Natural killer cell (primary cell): ENCODE measurements around the gene PTOV1. TPM values are rescaled to one million over a fixed set of nuclear protein-coding genes. Genes with fewer than 3 reads are reported as not detected.

Source experiments
- ATAC-seq, 3 donors: fragments of 150-1000 bp in 2 of 3; fragments of 200-7000 bp in 1 of 3; cut with Tn5 transposase; 1 replicate in 1 of 3; 2 replicates in 2 of 3; pipeline ENCODE4 v1.10.0; 2021; ENCODE audit warnings: mild to moderate bottlenecking in 2 of 3, moderate library complexity in 2 of 3
- DNase-seq, 2 donors: peaks; one replicate each; pipeline versions ENCODE4 v3.0.0 to v3.0.0-alpha.2; 2013 to 2021; ENCODE audit warnings: mixed read lengths in 1 of 2
- H3K27ac ChIP-seq: one replicate; pipeline ENCODE4 v1.5.1; 2013; ENCODE audit warnings: mild to moderate bottlenecking, low read length
- H3K27me3 ChIP-seq: one replicate; pipeline ENCODE4 v1.6.1; 2013; ENCODE audit warnings: low read length; ENCODE audit not compliant: control insufficient read depth, insufficient read depth
- H3K36me3 ChIP-seq: one replicate; pipeline ENCODE4 v1.6.1; 2013; ENCODE audit warnings: low read length; ENCODE audit not compliant: control insufficient read depth, insufficient read depth
- H3K4me1 ChIP-seq: one replicate; pipeline ENCODE4 v1.6.1; 2013; ENCODE audit warnings: low read length; ENCODE audit not compliant: control insufficient read depth, insufficient read depth
- H3K4me3 ChIP-seq: one replicate; pipeline ENCODE4 v1.5.1; 2013; ENCODE audit warnings: low read length
- H3K9me3 ChIP-seq: one replicate; pipeline ENCODE4 v1.6.1; 2013; ENCODE audit warnings: low read length; ENCODE audit not compliant: control insufficient read depth, insufficient read depth
- H3K27ac Mint-ChIP-seq, 2 donors: one replicate each; pipeline ENCODE4 v1.8.0; 2022; ENCODE audit warnings: mild to moderate bottlenecking in 2 of 2, mixed read lengths in 2 of 2, moderate library complexity in 1 of 2
- H3K27me3 Mint-ChIP-seq, 2 donors: one replicate each; pipeline ENCODE4 v1.8.0; 2022; ENCODE audit warnings: low read depth in 2 of 2, mixed read lengths in 2 of 2
- H3K36me3 Mint-ChIP-seq: one replicate; pipeline ENCODE4 v1.8.0; 2022; ENCODE audit warnings: mixed read lengths
- H3K4me1 Mint-ChIP-seq, 2 donors: one replicate each; pipeline ENCODE4 v1.8.0; 2022; ENCODE audit warnings: mixed read lengths in 2 of 2
- H3K4me3 Mint-ChIP-seq: one replicate; pipeline ENCODE4 v1.8.0; 2022; ENCODE audit warnings: mild to moderate bottlenecking, moderate library complexity, mixed read lengths
- H3K9me3 Mint-ChIP-seq, 2 donors: one replicate each; pipeline ENCODE4 v1.8.0; 2022; ENCODE audit warnings: mixed read lengths in 2 of 2
- WGBS: methylation state at CpG from one replicate; pipeline ENCODE4 v1.1.7; 2013; ENCODE audit warnings: missing lambda C conversion rate; ENCODE audit not compliant: insufficient coverage; 5-methylcytosine and 5-hydroxymethylcytosine counted together
- intact Hi-C: fragments of 100-400 bp; cut with micrococcal nuclease; formaldehyde crosslinking; loops from one replicate; pipeline ENCODE4 v1.14.2; 2022
- total RNA-seq, 4 donors: library from RNA; stranded (reverse); fragments of 120-200 nt in 1 of 4; gene quantifications; one replicate each; pipeline versions ENCODE4 v1.2.3 to v1.2.4, GENCODE V29; 2013 to 2022
- TF ChIP-seq, protein P1 (sequence below): fragments of 200-600 bp; IDR thresholded peaks from one replicate; pipeline ENCODE4 v1.8.0; 2022; ENCODE audit warnings: antibody characterized with exemption

Gene PTOV1
- total RNA-seq, 3 donors from 2014 or later (not counting 1 experiment from before 2014, with no cell fraction given): 116 to 132 (median 128) TPM

DNA sequence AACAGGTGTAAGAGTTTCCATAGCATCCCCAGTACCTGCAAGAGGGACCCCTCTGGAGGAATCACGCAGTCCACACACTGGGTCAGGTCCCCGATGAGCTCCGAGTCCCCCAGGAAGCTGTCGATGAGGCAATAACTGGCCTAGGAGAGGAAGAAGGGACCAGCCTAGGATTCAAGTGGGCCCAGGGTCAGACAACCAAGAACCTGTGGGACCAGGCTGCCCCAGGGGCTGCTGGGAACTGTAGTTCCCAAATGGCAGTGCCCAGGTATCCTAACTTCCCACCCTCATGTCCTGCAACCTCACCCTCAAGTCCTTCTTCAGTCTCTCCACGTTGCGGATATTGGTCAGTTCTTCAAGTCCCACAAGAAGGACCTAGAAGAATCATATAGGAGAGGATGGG, 39.6 kb upstream of the PTOV1 start:
- no peaks in the 10 kb centered on the region for H3K27me3 Mint-ChIP-seq
- Histone ChIP-seq H3K4me1 (peaks cover 36% of the 10 kb centered on the region), H3K27me3 (no peaks in the 10 kb centered on the region), H3K4me3 (no peak overlapping the region), H3K36me3 (peaks cover 3% of the 10 kb centered on the region), H3K27ac (no peak overlapping the region), H3K9me3 (no peaks in the 10 kb centered on the region)
- H3K4me3 Mint-ChIP-seq: peak overlapping the region; percentile 59
- DNase-seq: no peak
- no peaks in the 10 kb centered on the region for H3K9me3 Mint-ChIP-seq
- H3K36me3 Mint-ChIP-seq: no peaks in the 10 kb centered on the region
- TF ChIP-seq, protein P1, sequence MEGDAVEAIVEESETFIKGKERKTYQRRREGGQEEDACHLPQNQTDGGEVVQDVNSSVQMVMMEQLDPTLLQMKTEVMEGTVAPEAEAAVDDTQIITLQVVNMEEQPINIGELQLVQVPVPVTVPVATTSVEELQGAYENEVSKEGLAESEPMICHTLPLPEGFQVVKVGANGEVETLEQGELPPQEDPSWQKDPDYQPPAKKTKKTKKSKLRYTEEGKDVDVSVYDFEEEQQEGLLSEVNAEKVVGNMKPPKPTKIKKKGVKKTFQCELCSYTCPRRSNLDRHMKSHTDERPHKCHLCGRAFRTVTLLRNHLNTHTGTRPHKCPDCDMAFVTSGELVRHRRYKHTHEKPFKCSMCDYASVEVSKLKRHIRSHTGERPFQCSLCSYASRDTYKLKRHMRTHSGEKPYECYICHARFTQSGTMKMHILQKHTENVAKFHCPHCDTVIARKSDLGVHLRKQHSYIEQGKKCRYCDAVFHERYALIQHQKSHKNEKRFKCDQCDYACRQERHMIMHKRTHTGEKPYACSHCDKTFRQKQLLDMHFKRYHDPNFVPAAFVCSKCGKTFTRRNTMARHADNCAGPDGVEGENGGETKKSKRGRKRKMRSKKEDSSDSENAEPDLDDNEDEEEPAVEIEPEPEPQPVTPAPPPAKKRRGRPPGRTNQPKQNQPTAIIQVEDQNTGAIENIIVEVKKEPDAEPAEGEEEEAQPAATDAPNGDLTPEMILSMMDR: no peak
- H3K4me1 Mint-ChIP-seq: peaks cover 23 to 40% of the 10 kb centered on the region in 2 donors
- ATAC-seq: no peak
- 94% methylated on average over 4 of the region's 6 CpGs for WGBS
- intact Hi-C loops: no loop called here
- peak overlapping the region in 1 of 2 donors; percentile 22 for H3K27ac Mint-ChIP-seq

DNA sequence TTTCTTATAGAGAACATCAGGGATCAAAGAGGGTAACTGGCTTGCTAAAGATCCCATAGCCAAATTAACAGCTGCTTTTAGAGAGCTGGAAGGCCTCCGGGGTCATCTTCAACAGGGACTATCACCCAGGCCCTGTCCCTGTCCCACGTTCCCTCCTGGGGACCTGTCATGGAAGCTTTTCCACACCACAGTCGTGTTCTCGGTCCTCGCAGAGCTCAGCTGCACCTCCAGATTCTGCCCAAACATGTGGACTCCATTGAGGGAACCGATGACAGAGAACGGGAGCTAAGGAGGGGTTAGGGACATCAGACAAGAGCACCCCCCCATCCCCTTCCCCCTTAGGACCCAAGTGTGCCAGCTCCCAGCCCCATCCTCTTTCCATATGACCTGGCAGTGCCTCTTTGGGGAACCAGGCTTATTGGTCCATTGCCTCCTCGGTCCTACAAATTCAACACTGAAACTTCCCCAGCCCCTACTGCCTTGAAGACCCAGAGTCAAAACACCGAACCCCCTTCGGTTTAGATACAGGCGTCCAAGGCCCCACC, 38.4 kb upstream of the PTOV1 start:
- H3K4me3 Mint-ChIP-seq: peak overlapping the region; percentile 93
- Histone ChIP-seq H3K27ac (peak overlapping the region; percentile 96), H3K27me3 (no peaks in the 10 kb centered on the region), H3K4me3 (peak overlapping the region; percentile 69), H3K4me1 (peaks cover 44% of the 10 kb centered on the region), H3K9me3 (no peaks in the 10 kb centered on the region), H3K36me3 (no peaks in the 10 kb centered on the region)
- TF ChIP-seq, protein P1: no peak
- intact Hi-C loops: loop anchor here (2.0 kb wide), 1 partner anchor 46 kb away; the partner anchor contains the start of gene AP2A1
- H3K27ac Mint-ChIP-seq: peak overlapping the region; percentile 95 to 97
- no peaks in the 10 kb centered on the region for H3K9me3 Mint-ChIP-seq
- no peaks in the 10 kb centered on the region for H3K27me3 Mint-ChIP-seq
- 57% methylated on average over 11 of the region's 11 CpGs for WGBS
- H3K4me1 Mint-ChIP-seq: peaks cover 23 to 46% of the 10 kb centered on the region in 2 donors
- DNase-seq (no peak), ATAC-seq (no peak)
- H3K36me3 Mint-ChIP-seq: no peaks in the 10 kb centered on the region

DNA sequence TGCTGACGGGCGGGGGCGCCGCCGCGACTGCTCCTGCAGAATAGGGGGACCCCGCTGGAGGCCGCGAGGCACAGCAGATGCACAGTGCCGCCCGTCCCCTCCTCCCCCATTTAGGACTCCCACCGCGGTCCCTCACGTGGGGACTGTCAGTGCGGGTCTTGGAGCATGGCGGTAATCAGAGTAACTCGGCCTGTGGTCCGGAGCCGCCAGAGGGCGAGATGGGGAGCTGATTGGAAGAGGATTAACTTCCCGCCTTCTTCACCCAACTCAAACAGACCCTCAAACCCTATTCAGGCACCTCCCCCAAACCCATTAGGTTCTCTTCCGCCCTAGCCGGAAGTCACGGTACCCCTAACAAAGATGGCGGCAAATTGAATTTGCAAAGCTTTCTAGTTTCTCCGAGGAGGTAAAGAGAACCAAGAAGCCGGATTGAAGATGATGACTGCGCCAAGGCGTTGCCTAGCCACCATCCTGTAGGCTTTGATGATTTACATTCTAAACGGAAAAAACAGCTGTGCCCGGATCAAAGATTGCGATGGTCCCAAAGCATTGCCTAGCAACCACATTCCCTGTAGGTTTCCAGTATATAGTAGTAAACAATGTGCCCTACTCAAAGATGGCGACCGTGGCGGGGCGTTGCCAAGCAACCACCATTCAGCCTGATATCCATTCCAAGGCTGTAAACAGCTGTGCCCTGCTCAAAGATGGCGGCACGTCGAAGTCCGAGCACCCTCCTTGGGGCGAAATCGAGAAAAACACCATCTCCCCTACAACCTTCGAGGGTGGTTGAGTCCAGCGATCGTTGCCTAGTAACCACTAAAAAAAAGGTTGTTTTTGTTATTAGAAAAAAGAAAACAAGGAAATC, 37.7 kb upstream of the PTOV1 start, which contains the start of gene FUZ:
Gene FUZ (minus strand): TSS at position 296 of the 865 bp plus-strand sequence. CDS start 186 bp downstream, at position 110.
- Mint-ChIP-seq H3K4me1 (peaks cover 23 to 50% of the 10 kb centered on the region in 2 donors), H3K9me3 (no peaks in the 10 kb centered on the region), H3K4me3 (peak within 1 kb of the TSS; percentile 93), H3K36me3 (no peaks in the 10 kb centered on the region), H3K27me3 (no peaks in the 10 kb centered on the region), H3K27ac (peak within 1 kb of the TSS; percentile 95 to 97)
- DNase-seq (peak; percentile 88 to 98), ATAC-seq (peak; percentile 57 to 85 (median 71))
- TF ChIP-seq, protein P1: no peak
- peak within 1 kb of the TSS; percentile 96 for H3K27ac ChIP-seq
- peak within 1 kb of the TSS; percentile 69 for H3K4me3 ChIP-seq
- H3K27me3 ChIP-seq: no peaks in the 10 kb centered on the region
- peaks cover 39% of the 10 kb centered on the region for H3K4me1 ChIP-seq
- WGBS: under 1% methylated on average over 38 of the region's 45 CpGs
- no peaks in the 10 kb centered on the region for H3K36me3 ChIP-seq
- intact Hi-C loops: loop anchor here (1.0 to 2.0 kb wide), 3 partner anchors 46 to 77 kb away; partner anchors contain the start of genes AKT1S1, AP2A1 and TBC1D17
- no peaks in the 10 kb centered on the region for H3K9me3 ChIP-seq
